Measurements from ENCODE around the gene LARP6.

LARP6 gene

DNA sequence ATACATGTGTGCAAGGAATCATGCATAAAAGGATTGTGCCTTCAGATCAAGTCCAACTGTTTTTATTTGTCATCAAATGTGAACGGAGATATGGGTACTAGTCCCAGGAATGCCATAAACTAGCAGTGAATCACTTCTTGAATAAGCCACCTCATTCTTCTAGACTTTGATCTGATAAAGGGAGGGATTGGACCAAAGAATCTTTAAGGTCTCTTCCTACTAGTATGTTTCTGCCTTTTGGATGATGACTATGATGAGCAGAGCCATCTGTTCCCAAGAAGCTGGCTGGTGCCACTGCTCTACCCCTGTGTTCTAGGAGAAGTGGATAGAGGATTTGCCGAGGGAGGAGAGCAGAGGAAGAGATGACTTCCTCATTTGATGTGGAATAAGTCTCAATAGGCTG, 61.8 kb downstream of the LARP6 start:
- DNase-seq = no peak

DNA sequence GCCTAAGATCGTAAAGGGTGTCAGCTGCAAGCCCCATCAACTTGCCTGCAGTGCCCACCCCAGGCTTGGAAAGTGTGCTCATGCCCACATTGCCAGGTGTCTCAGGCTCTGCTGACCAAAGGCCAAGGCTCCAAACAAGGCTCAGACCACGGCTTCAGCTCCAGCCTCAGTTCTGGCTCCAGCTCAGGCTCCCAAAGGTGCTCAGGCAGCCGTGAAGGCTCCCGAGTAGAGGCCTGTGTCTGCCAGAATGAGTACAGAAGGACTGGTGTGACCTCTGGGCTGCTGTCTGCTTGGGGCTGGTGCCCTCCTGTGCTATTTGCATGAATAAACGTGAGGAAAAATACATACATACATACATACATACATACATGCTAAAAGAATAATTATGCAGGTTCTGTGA, 62.7 kb downstream of the LARP6 start:
- no peak for DNase-seq

DNA sequence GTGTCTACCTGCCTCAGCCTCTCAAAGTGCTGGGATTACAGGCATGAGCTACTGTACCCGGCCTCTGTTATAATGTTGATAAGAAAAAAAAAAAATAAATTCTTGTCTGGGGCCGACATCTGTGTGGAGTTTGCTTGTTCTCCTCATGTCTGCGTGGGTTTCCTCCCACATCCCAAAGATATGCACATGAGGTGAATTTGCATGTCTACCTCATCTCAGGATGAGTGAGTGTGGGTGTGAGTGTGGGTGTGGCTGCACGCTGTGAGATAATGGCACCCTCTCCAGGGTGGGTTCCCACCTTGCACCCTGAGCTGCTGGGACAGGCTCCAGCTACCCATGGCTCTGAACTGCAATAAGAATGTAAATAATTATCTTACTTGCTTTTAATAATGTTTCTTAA, 64.7 kb downstream of the LARP6 start:
- DNase-seq = no peak

DNA sequence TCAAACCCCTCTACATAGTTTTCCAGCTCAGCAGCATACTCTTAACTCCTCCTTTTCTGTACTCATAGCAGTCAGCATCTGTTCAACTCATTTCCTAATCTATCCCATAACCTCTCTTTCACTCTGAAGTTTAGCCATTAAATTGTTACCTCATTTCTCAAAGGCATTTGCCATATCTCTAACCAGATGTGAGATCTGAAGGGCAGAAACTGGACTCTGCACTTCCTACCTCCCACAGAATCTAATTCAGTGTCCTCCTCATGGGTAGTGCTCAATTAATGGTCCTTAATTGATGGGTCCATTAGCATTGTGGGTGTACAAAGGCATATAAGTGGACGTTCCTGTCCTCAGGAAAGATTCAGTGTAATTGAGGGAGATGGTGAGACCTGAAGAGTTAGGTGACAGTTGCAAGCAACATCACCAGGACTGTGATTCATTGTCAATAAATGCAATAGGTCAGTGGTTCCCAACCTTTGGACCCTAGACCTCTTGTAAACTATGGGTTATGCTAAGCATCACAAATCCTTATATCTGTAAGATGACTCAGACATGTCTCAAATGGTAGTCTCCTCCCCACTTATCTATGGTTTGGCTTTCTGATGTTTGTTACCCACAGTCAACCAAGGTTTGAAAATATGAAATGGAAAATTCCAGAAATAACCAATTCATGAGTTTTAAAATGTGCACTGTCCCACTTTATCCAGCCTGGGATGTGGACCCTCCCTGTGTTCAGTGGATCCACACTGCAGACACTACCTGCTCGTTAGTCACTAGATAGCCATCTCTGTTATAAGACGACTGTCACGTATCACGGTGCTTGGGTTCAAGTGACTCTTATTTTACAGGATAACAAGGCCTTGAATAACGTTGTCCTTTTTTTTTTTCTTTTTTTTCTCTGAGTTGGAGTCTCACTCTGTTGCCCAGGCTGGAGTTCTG, 65.6 kb downstream of the LARP6 start:
- DNase-seq = no peak

DNA sequence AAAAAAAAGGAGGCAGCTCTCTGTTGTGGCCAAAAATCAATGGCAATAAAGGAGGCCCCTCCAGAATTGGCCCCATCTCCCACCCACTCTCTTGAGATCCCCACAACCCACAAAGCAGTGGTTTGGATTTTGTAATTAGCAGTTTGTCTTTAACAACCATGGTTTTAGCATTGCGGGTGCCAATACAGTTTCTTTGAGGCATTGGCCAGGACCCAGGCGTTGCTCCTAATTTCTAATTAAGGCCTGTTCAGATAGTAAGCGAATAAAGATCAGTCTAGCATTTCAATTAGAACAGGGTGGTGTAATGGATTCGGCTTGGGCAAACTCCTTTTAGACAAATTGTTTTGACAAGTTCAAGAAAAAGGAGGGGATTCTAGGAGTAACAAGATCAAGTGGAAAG, 67.0 kb downstream of the LARP6 start:
- DNase-seq = no peak

DNA sequence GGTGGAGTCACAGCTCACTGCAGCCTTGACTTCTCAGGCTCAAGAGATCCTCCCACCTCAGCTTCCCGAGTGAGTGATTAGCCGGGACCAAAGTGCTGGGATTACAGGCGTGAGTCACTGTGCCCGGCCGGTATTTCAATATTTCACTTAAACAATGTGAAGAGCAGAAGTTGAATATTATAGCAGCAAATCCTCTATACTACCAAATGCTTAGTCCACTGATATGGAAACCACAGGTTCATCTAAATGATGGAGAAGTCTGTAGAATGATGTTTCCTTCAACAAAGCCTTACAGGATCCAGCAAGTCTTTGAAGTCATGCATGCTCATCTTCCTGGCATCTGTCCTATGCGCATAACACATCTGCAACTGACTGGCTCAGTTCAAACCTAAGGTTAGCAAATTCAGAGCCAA, 70.3 kb downstream of the LARP6 start:
- DNase-seq = no peak

DNA sequence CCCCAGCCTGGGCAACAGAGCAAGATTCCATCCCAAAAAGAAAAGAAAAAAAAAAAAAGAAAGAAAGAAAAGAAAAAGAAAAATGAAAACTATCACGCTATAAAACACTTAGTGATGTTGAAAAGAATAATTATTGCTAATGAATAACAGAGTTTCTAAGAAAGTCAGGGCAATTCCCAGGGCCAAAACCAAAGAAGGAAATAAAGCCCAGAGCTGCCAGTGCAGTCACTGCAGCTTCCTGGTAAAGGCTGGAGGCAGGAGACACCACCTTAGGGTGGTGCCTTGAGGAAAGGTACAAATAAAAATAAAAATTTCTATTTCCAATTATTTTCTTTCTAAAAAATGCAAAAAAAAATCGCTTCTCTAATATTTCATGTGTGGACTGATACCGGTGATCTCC, 70.9 kb downstream of the LARP6 start:
- DNase-seq = no peak

DNA sequence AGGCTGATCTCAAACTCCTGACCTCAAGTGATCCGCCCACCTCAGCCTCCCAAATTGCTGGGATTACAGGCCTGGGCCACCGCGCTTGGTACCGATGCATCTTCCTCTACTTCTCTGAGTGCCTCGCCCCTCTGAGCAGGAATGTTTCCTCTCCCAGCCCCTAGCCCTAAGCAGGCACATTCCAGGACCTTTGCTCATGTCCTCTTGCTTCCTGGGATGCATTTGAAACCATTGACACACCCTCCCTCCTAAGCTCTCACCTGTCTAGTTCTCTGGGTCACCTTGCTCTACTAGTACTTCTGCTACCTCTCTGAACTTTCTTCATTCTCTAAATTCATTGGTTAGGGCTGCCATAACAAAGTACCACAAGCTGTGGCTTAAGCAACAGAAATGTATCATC, 72.7 kb downstream of the LARP6 start:
- no peak for DNase-seq

Measured in activated naive CD4-positive, alpha-beta T cell treated with anti-CD3 and anti-CD28 coated beads, Interleukin-2, amount 50 U/mL, for 16 hours (primary cell).